Fibroblast of lung (primary cell): Measurements from ENCODE around the gene PKIB. TPM values are rescaled to one million over a fixed set of nuclear protein-coding genes. Genes with fewer than 3 reads are reported as not detected.
A peak's percentile ranks its signal among the peaks of the same experiment; 100 is the strongest.

Experiments used
- DNase-seq, 2 donors: peaks; one replicate each; pipeline versions ENCODE4 v3.0.0 to v3.0.0-alpha.2; 2010; ENCODE audit warnings: low read depth in 2 of 2
- H2AFZ ChIP-seq: 2 replicates; pipeline ENCODE4 v1.5.1; 2012; ENCODE audit warnings: low read length, control low read depth, inconsistent platforms
- H3K27ac ChIP-seq: 2 replicates; pipeline ENCODE4 v1.5.1; 2011; ENCODE audit warnings: low read length, control low read depth; ENCODE audit not compliant: insufficient read depth
- H3K27me3 ChIP-seq: 2 replicates; pipeline ENCODE4 v1.5.1; 2011; ENCODE audit warnings: mild to moderate bottlenecking, low read length; ENCODE audit not compliant: control insufficient read depth, insufficient read depth
- H3K36me3 ChIP-seq: 2 replicates; pipeline ENCODE4 v1.5.1; 2011; ENCODE audit warnings: low read length; ENCODE audit not compliant: control insufficient read depth, insufficient read depth
- H3K4me1 ChIP-seq: 2 replicates; pipeline ENCODE4 v1.5.1; 2011; ENCODE audit warnings: low read length; ENCODE audit not compliant: control insufficient read depth, insufficient read depth; ENCODE audit errors: extremely low read depth
- H3K4me2 ChIP-seq: 2 replicates; pipeline ENCODE4 v1.5.1; 2011; ENCODE audit warnings: low read length, control low read depth; ENCODE audit not compliant: insufficient read depth; ENCODE audit errors: extremely low read depth
- H3K4me3 ChIP-seq, 4 experiments: fragments of 200-600 bp in 1 of 4; sonication (generic) in 1 of 4; replicated peaks in 1 of 4; 2 replicates each; pipeline ENCODE4 v1.5.1; 2011 to 2016; ENCODE audit warnings: low read length in 4 of 4, low read depth in 3 of 4, mild to moderate bottlenecking in 3 of 4, control low read depth in 2 of 4, inconsistent platforms in 1 of 4, mixed read lengths in 1 of 4; ENCODE audit not compliant: insufficient read depth in 1 of 4; ENCODE audit errors: control extremely low read depth in 1 of 4
- H3K79me2 ChIP-seq: 2 replicates; pipeline ENCODE4 v1.5.1; 2012; ENCODE audit warnings: mild to moderate bottlenecking, low read length, inconsistent platforms; ENCODE audit not compliant: control insufficient read depth, insufficient read depth
- H3K9ac ChIP-seq: 2 replicates; pipeline ENCODE4 v1.5.1; 2011; ENCODE audit warnings: mild to moderate bottlenecking, low read length, control low read depth; ENCODE audit not compliant: insufficient read depth
- H3K9me3 ChIP-seq: 2 replicates; pipeline ENCODE4 v1.5.1; 2012; ENCODE audit warnings: low read depth, low read length; ENCODE audit not compliant: control insufficient read depth, insufficient read depth
- H4K20me1 ChIP-seq: 2 replicates; pipeline ENCODE4 v1.5.1; 2011; ENCODE audit warnings: low read length; ENCODE audit not compliant: control insufficient read depth, insufficient read depth; ENCODE audit errors: extremely low read depth
- CTCF ChIP-seq, 2 donors: IDR thresholded peaks in 1 of 2; conservative IDR thresholded peaks in 1 of 2; 1 replicate in 1 of 2; 2 replicates in 1 of 2; pipeline ENCODE4 v1.5.1; 2011 to 2012; ENCODE audit warnings: low read length in 2 of 2, control low read depth in 1 of 2, inconsistent platforms in 1 of 2, low read depth in 1 of 2, mild to moderate bottlenecking in 1 of 2
- EZH2 ChIP-seq: IDR thresholded peaks from 2 replicates; pipeline ENCODE4 v1.5.1; 2012; ENCODE audit warnings: low read length, control low read depth, mild to moderate bottlenecking; ENCODE audit errors: missing control alignments
- polyA plus RNA-seq, 2 donors: library from polyadenylated mRNA; depleted of rRNA in 1 of 2; stranded (reverse) in 1 of 2; unstranded in 1 of 2; fragments of >200 nt; gene quantifications; 2 replicates each; pipeline ENCODE4 v1.2.1, GENCODE V29; 2011 to 2012; ENCODE audit warnings: missing spikeins in 1 of 2
- total RNA-seq: library from RNA; depleted of rRNA; stranded (reverse); fragments of >200 nt; gene quantifications from 2 replicates; pipeline ENCODE4 v1.2.1, GENCODE V29; 2014

The PKIB gene
- total and polyA plus RNA-seq, 2 donors (not counting 1 experiment from before 2014, with no cell fraction given) = 1.3 to 4.4 TPM

GRCh38 chr6:122620902-122621301, 10.7 kb downstream of the PKIB start:
- no peaks in the 10 kb centered on the region for H3K36me3 ChIP-seq
- H3K4me2 ChIP-seq = no peak overlapping the region
- DNase-seq = peak; percentile 62 to 70
- no peaks in the 10 kb centered on the region for H4K20me1 ChIP-seq
- no peak overlapping the region for H3K9ac ChIP-seq
- no peaks in the 10 kb centered on the region for H3K27me3 ChIP-seq
- no peak overlapping the region for H3K4me3 ChIP-seq
- no peak overlapping the region for H3K27ac ChIP-seq
- H3K9me3 ChIP-seq = no peaks in the 10 kb centered on the region
- no peaks in the 10 kb centered on the region for H3K4me1 ChIP-seq
- TF ChIP-seq CTCF (conservative IDR thresholded peaks at IDR 0.05 in 1 of 2, IDR thresholded peaks at IDR 0.05 in 1 of 2; ENCODE audit: low read depth in 1 of 2, low read length in 2 of 2) = no peak
- no peak for TF ChIP-seq EZH2
- H2AFZ ChIP-seq = no peak overlapping the region
- no peaks in the 10 kb centered on the region for H3K79me2 ChIP-seq

- Histone ChIP-seq H3K9me3 (no peaks in the 10 kb centered on the region), H3K36me3 (no peaks in the 10 kb centered on the region), H3K4me3 (no peak overlapping the region), H3K4me1 (no peaks in the 10 kb centered on the region), H4K20me1 (no peaks in the 10 kb centered on the region), H2AFZ (no peak overlapping the region), H3K4me2 (no peak overlapping the region), H3K79me2 (no peaks in the 10 kb centered on the region), H3K27ac (no peak overlapping the region), H3K9ac (no peak overlapping the region), H3K27me3 (no peaks in the 10 kb centered on the region)
- DNase-seq = no peak
- no peak for TF ChIP-seq EZH2
- no peak for TF ChIP-seq CTCF (conservative IDR thresholded peaks at IDR 0.05 in 1 of 2, IDR thresholded peaks at IDR 0.05 in 1 of 2; ENCODE audit: low read depth in 1 of 2, low read length in 2 of 2)
These were observed 11.4 kb downstream of the PKIB start for GRCh38 chr6:122621638-122622037.

- Histone ChIP-seq H3K36me3 (no peaks in the 10 kb centered on the region), H3K4me3 (no peak overlapping the region), H3K27me3 (no peaks in the 10 kb centered on the region), H3K4me1 (no peaks in the 10 kb centered on the region), H3K79me2 (no peaks in the 10 kb centered on the region), H3K4me2 (no peak overlapping the region), H3K9me3 (no peaks in the 10 kb centered on the region), H2AFZ (no peak overlapping the region), H3K27ac (no peak overlapping the region), H4K20me1 (no peaks in the 10 kb centered on the region), H3K9ac (no peak overlapping the region)
- TF ChIP-seq CTCF (conservative IDR thresholded peaks at IDR 0.05 in 1 of 2, IDR thresholded peaks at IDR 0.05 in 1 of 2; ENCODE audit: low read depth in 1 of 2, low read length in 2 of 2) = no peak
- TF ChIP-seq EZH2 = no peak
- peak in 1 of 2 donors; percentile 43 for DNase-seq
These were observed 12.3 kb downstream of the PKIB start for GRCh38 chr6:122622479-122622878.
